OCI-LY3 (cell line): ENCODE measurements around the gene FOXI1.

Experiments used
- EZH2phosphoT487 ChIP-seq: fragments of 200-600 bp; shearing (Covaris generic); IDR thresholded peaks from 2 replicates; pipeline ENCODE4 v1.6.1; 2018; ENCODE audit warnings: antibody characterized with exemption, mixed run types, low read depth
- TF ChIP-seq, protein P1 (sequence below): fragments of 200-600, 300-600 bp; sonication (generic); IDR thresholded peaks from 2 replicates; pipeline ENCODE4 v1.5.1; 2014; ENCODE audit warnings: antibody characterized with exemption, low read length, low read depth

GRCh38 chr5:170145462-170145861, 39.8 kb downstream of the FOXI1 start:
- TF ChIP-seq, protein P1, sequence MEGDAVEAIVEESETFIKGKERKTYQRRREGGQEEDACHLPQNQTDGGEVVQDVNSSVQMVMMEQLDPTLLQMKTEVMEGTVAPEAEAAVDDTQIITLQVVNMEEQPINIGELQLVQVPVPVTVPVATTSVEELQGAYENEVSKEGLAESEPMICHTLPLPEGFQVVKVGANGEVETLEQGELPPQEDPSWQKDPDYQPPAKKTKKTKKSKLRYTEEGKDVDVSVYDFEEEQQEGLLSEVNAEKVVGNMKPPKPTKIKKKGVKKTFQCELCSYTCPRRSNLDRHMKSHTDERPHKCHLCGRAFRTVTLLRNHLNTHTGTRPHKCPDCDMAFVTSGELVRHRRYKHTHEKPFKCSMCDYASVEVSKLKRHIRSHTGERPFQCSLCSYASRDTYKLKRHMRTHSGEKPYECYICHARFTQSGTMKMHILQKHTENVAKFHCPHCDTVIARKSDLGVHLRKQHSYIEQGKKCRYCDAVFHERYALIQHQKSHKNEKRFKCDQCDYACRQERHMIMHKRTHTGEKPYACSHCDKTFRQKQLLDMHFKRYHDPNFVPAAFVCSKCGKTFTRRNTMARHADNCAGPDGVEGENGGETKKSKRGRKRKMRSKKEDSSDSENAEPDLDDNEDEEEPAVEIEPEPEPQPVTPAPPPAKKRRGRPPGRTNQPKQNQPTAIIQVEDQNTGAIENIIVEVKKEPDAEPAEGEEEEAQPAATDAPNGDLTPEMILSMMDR: no peak
- TF ChIP-seq EZH2phosphoT487: no peak
